ENCODE results near the gene CCR4.

DNA sequence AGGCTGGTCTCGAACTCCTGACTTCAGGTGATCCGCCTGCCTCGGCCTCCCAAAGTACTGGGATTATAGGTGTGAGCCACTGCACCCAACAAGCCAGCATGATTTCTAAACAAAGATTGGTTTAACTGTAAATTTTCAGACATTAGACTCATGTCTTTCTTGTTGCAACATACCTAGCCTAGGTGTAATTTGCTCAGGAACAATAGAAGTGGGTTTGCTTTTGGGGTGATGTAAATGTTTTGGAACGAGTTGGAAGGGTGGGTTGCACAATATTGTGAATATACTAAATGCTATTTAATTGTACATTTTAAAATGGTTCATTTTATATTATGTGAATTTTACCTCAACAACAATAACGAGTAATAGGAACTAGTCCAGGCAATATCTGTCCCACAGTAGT is 7.1 kb downstream of the CCR4 start:
- TF ChIP-seq, protein P1, sequence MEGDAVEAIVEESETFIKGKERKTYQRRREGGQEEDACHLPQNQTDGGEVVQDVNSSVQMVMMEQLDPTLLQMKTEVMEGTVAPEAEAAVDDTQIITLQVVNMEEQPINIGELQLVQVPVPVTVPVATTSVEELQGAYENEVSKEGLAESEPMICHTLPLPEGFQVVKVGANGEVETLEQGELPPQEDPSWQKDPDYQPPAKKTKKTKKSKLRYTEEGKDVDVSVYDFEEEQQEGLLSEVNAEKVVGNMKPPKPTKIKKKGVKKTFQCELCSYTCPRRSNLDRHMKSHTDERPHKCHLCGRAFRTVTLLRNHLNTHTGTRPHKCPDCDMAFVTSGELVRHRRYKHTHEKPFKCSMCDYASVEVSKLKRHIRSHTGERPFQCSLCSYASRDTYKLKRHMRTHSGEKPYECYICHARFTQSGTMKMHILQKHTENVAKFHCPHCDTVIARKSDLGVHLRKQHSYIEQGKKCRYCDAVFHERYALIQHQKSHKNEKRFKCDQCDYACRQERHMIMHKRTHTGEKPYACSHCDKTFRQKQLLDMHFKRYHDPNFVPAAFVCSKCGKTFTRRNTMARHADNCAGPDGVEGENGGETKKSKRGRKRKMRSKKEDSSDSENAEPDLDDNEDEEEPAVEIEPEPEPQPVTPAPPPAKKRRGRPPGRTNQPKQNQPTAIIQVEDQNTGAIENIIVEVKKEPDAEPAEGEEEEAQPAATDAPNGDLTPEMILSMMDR (IDR thresholded peaks at IDR 0.05 in 2 of 3, conservative IDR thresholded peaks at IDR 0.05 in 1 of 3; ENCODE audit: control insufficient read depth in 2 of 3, extremely low read depth in 1 of 3, insufficient read depth in 1 of 3, low read depth in 3 of 3, low read length in 3 of 3) = no peak
- TF ChIP-seq SRF (IDR thresholded peaks at IDR 0.05; ENCODE audit: low read depth in 2 of 2, low read length in 2 of 2) (no peak), ZNF274 (IDR thresholded peaks at IDR 0.05; ENCODE audit: insufficient read depth, insufficient read length) (no peak), GABPA (IDR thresholded peaks at IDR 0.05; ENCODE audit: low read depth) (no peak), TCF7 (IDR thresholded peaks at IDR 0.05; ENCODE audit: borderline replicate concordance) (no peak), JUNB (IDR thresholded peaks at IDR 0.05) (no peak), RCOR1 (conservative IDR thresholded peaks at IDR 0.05; ENCODE audit: low read depth, low read length) (no peak), MYC (IDR thresholded peaks at IDR 0.05; ENCODE audit: insufficient read depth, insufficient read length, insufficient replicate concordance, low read length, severe bottlenecking) (no peak), SMC3 (IDR thresholded peaks at IDR 0.05; ENCODE audit: borderline replicate concordance, low read length) (no peak), POLR2A (IDR thresholded peaks at IDR 0.05; ENCODE audit: low read depth, low read length) (no peak)
- TF ChIP-seq, protein P2, sequence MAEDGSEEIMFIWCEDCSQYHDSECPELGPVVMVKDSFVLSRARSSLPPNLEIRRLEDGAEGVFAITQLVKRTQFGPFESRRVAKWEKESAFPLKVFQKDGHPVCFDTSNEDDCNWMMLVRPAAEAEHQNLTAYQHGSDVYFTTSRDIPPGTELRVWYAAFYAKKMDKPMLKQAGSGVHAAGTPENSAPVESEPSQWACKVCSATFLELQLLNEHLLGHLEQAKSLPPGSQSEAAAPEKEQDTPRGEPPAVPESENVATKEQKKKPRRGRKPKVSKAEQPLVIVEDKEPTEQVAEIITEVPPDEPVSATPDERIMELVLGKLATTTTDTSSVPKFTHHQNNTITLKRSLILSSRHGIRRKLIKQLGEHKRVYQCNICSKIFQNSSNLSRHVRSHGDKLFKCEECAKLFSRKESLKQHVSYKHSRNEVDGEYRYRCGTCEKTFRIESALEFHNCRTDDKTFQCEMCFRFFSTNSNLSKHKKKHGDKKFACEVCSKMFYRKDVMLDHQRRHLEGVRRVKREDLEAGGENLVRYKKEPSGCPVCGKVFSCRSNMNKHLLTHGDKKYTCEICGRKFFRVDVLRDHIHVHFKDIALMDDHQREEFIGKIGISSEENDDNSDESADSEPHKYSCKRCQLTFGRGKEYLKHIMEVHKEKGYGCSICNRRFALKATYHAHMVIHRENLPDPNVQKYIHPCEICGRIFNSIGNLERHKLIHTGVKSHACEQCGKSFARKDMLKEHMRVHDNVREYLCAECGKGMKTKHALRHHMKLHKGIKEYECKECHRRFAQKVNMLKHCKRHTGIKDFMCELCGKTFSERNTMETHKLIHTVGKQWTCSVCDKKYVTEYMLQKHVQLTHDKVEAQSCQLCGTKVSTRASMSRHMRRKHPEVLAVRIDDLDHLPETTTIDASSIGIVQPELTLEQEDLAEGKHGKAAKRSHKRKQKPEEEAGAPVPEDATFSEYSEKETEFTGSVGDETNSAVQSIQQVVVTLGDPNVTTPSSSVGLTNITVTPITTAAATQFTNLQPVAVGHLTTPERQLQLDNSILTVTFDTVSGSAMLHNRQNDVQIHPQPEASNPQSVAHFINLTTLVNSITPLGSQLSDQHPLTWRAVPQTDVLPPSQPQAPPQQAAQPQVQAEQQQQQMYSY (CRISPR knock-in tag; IDR thresholded peaks at IDR 0.05) = no peak
- TF ChIP-seq, protein P3, sequence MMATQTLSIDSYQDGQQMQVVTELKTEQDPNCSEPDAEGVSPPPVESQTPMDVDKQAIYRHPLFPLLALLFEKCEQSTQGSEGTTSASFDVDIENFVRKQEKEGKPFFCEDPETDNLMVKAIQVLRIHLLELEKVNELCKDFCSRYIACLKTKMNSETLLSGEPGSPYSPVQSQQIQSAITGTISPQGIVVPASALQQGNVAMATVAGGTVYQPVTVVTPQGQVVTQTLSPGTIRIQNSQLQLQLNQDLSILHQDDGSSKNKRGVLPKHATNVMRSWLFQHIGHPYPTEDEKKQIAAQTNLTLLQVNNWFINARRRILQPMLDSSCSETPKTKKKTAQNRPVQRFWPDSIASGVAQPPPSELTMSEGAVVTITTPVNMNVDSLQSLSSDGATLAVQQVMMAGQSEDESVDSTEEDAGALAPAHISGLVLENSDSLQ (IDR thresholded peaks at IDR 0.05) = no peak

All from GM12878 (cell line).